GM19463 (cell line): ENCODE data around the gene FHOD1.

Experiments
- ATAC-seq: cut with Tn5 transposase; IDR thresholded peaks from one replicate; pipeline ENCODE4 v1.9.1; 2021; ENCODE audit warnings: mild to moderate bottlenecking, moderate library complexity; ENCODE audit not compliant: unreplicated experiment

Gene FHOD1

GRCh38 chr16:67179421-67180080, 67.7 kb downstream of the FHOD1 start:
- no peak for ATAC-seq
